Thoracic aorta (tissue), 2 donors: Measurements from ENCODE around the gene BANF2. TPM values are rescaled to one million over a fixed set of nuclear protein-coding genes. Genes with fewer than 3 reads are reported as not detected.
"Not testable (repeated sequence)": the region's sequence is repeated elsewhere in the genome, so short reads cannot be mapped to it uniquely, and the experiment has no call there.

ENCODE experiments used
- ATAC-seq: fragments of 150-250 bp; one replicate; pipeline ENCODE4 v1.8.0; 2017; ENCODE audit warnings: low read depth; ENCODE audit not compliant: insufficient number of reproducible peaks, low FRiP score
- DNase-seq: peaks from one replicate; pipeline ENCODE4 v3.0.0-alpha.2; 2020; ENCODE audit warnings: low spot score
- H3K27ac ChIP-seq, 2 donors: fragments of 200-600 bp; sonication (generic); 1 replicate in 1 of 2; 2 replicates in 1 of 2; pipeline ENCODE4 v1.5.1; 2016; ENCODE audit warnings: mild to moderate bottlenecking in 2 of 2, moderate library complexity in 2 of 2
- H3K27me3 ChIP-seq: fragments of 200-600 bp; sonication (generic); replicated peaks from 2 replicates; pipeline ENCODE4 v1.6.0; 2016; ENCODE audit warnings: mild to moderate bottlenecking; ENCODE audit not compliant: insufficient read depth
- H3K36me3 ChIP-seq: fragments of 200-600 bp; sonication (generic); one replicate; pipeline ENCODE4 v1.5.1; 2016
- H3K4me1 ChIP-seq, 2 donors: fragments of 200-600 bp; sonication (generic); 1 replicate in 1 of 2; 2 replicates in 1 of 2; pipeline versions ENCODE4 v1.5.1 to v1.6.0; 2016; ENCODE audit warnings: low read depth in 2 of 2, mild to moderate bottlenecking in 1 of 2; ENCODE audit not compliant: control insufficient read depth in 1 of 2
- H3K4me3 ChIP-seq: fragments of 200-600 bp; sonication (generic); 2 replicates; pipeline ENCODE4 v1.5.1; 2016; ENCODE audit warnings: mild to moderate bottlenecking
- H3K9me3 ChIP-seq: fragments of 200-600 bp; sonication (generic); 2 replicates; pipeline ENCODE4 v1.5.1; 2016
- CTCF ChIP-seq: fragments of 200-600 bp; sonication (generic); IDR thresholded peaks from one replicate; pipeline ENCODE4 v1.5.1; 2019; ENCODE audit warnings: antibody characterized with exemption
- total RNA-seq, 2 donors: library from RNA; depleted of rRNA; stranded (reverse); fragments of >200 nt; gene quantifications; one replicate each; pipeline versions ENCODE4 v1.1.0 to v1.2.3, GENCODE V29; 2016

BANF2 gene
- total RNA-seq, 2 donors from 2014 or later = not detected

- Histone ChIP-seq H3K4me1 (no peaks in the 10 kb centered on the region), H3K9me3 (no peaks in the 10 kb centered on the region), H3K4me3 (no peak overlapping the region), H3K27ac (no peak overlapping the region), H3K27me3 (no peaks in the 10 kb centered on the region), H3K36me3 (no peaks in the 10 kb centered on the region)
- TF ChIP-seq CTCF = no peak
- DNase-seq = no peak
- no peak for ATAC-seq
Measured at GRCh38 chr20:17766226-17766625, 66.5 kb downstream of the BANF2 start.

GRCh38 chr20:17767624-17768023 is 67.9 kb downstream of the BANF2 start:
- H3K4me3 ChIP-seq = no peak overlapping the region
- H3K27ac ChIP-seq = no peak overlapping the region
- H3K36me3 ChIP-seq = no peaks in the 10 kb centered on the region
- H3K4me1 ChIP-seq = no peaks in the 10 kb centered on the region
- H3K9me3 ChIP-seq = no peaks in the 10 kb centered on the region
- no peak for DNase-seq
- TF ChIP-seq CTCF = no peak
- no peaks in the 10 kb centered on the region for H3K27me3 ChIP-seq
- ATAC-seq = no peak

- Histone ChIP-seq H3K36me3 (no peaks in the 10 kb centered on the region), H3K27ac (no peak overlapping the region), H3K4me1 (peaks cover 0 to 2% of the 10 kb centered on the region in 2 donors), H3K9me3 (no peaks in the 10 kb centered on the region), H3K27me3 (no peaks in the 10 kb centered on the region), H3K4me3 (no peak overlapping the region)
- DNase-seq (no peak), ATAC-seq (no peak)
- no peak for TF ChIP-seq CTCF
Measured at GRCh38 chr20:17768271-17768670, 68.5 kb downstream of the BANF2 start.

GRCh38 chr20:17769716-17770115 is 70.0 kb downstream of the BANF2 start:
- DNase-seq, H3K27me3 ChIP-seq, H3K9me3 ChIP-seq, ATAC-seq, H3K36me3 ChIP-seq, H3K4me3 ChIP-seq, H3K27ac ChIP-seq: not testable (repeated sequence)
- H3K4me1 ChIP-seq = peaks cover 8 to 14% of the 10 kb centered on the region in 2 donors

- no peak for TF ChIP-seq CTCF
- no peaks in the 10 kb centered on the region for H3K9me3 ChIP-seq
- H3K27ac ChIP-seq = no peak overlapping the region
- H3K4me3 ChIP-seq = no peak overlapping the region
- H3K36me3 ChIP-seq = no peaks in the 10 kb centered on the region
- peaks cover 8 to 14% of the 10 kb centered on the region in 2 donors for H3K4me1 ChIP-seq
- no peaks in the 10 kb centered on the region for H3K27me3 ChIP-seq
- ATAC-seq (no peak), DNase-seq (no peak)
Measured at GRCh38 chr20:17771206-17772004, 71.6 kb downstream of the BANF2 start.

GRCh38 chr20:17772005-17772343 is 72.2 kb downstream of the BANF2 start:
- DNase-seq (no peak), ATAC-seq (no peak)
- no peaks in the 10 kb centered on the region for H3K36me3 ChIP-seq

More at GRCh38 chr20:17772005-17772343, 72.2 kb downstream of the BANF2 start:
- Histone ChIP-seq H3K4me1 (peaks cover 8 to 14% of the 10 kb centered on the region in 2 donors), H3K9me3 (no peaks in the 10 kb centered on the region), H3K27me3 (no peaks in the 10 kb centered on the region), H3K4me3 (no peak overlapping the region), H3K27ac (no peak overlapping the region)
- TF ChIP-seq CTCF = no peak
